Breast epithelium (tissue), 4 donors: ENCODE results near the gene ZNF385A. TPM values are rescaled to one million over a fixed set of nuclear protein-coding genes. Genes with fewer than 3 reads are reported as not detected.
A peak's percentile ranks its signal among the peaks of the same experiment; 100 is the strongest.

ENCODE experiments used
- DNase-seq, 2 donors: peaks; one replicate each; pipeline ENCODE4 v3.0.0-alpha.2; 2019; ENCODE audit warnings: low spot score in 2 of 2
- H3K27ac ChIP-seq, 2 donors: fragments of 200-600 bp; sonication (generic) in 1 of 2; one replicate each; pipeline ENCODE4 v1.5.1; 2016 to 2019; ENCODE audit warnings: mild to moderate bottlenecking in 1 of 2
- H3K27me3 ChIP-seq, 2 donors: fragments of 200-600 bp; sonication (generic) in 1 of 2; one replicate each; pipeline versions ENCODE4 v1.5.1 to v1.6.0; 2017 to 2019; ENCODE audit warnings: control low read depth in 1 of 2, mild to moderate bottlenecking in 1 of 2
- H3K36me3 ChIP-seq: fragments of 200-600 bp; one replicate; pipeline ENCODE4 v1.5.1; 2019
- H3K4me1 ChIP-seq, 2 donors: fragments of 200-600 bp; sonication (generic); one replicate each; pipeline ENCODE4 v1.5.1; 2016 to 2019; ENCODE audit warnings: control low read depth in 1 of 2
- H3K4me3 ChIP-seq, 3 donors: fragments of 200-600 bp; sonication (generic); 1 replicate in 2 of 3; 2 replicates in 1 of 3; pipeline ENCODE4 v1.5.1; 2016 to 2019; ENCODE audit warnings: mild to moderate bottlenecking in 3 of 3, moderate library complexity in 2 of 3
- H3K9me3 ChIP-seq, 2 donors: fragments of 200-600 bp; sonication (generic) in 1 of 2; one replicate each; pipeline ENCODE4 v1.5.1; 2016 to 2019; ENCODE audit warnings: control low read depth in 1 of 2
- POLR2A ChIP-seq: fragments of 450-650 bp; IDR thresholded peaks from one replicate; pipeline ENCODE4 v1.6.1; 2016; ENCODE audit warnings: antibody characterized with exemption, mild to moderate bottlenecking, moderate library complexity
- POLR2AphosphoS5 ChIP-seq, 3 donors: sonication (generic); formaldehyde crosslinking; IDR thresholded peaks; one replicate each; pipeline ENCODE4 v1.6.1; 2017; ENCODE audit warnings: antibody characterized with exemption in 3 of 3
- intact Hi-C: fragments of 100-400 bp; cut with DNase I; formaldehyde crosslinking; loops from one replicate; pipeline ENCODE4 v1.15.1; 2023; ENCODE audit warnings: low total_unique reads
- total RNA-seq, 3 donors: library from RNA; depleted of rRNA; stranded (reverse); fragments of >200 nt; gene quantifications; one replicate each; pipeline ENCODE4 v1.1.0, GENCODE V29; 2016
- TF ChIP-seq, protein P1 (sequence below), 3 donors: fragments of 450-650 bp; IDR thresholded peaks; one replicate each; pipeline ENCODE4 v1.5.1; 2016 to 2017; ENCODE audit warnings: antibody characterized with exemption in 3 of 3, mild to moderate bottlenecking in 3 of 3, moderate library complexity in 3 of 3

Gene ZNF385A
- total RNA-seq, 3 donors from 2014 or later = 8.9 to 18.4 (median 10.5) TPM

- intact Hi-C loops = no loop called here
- DNase-seq = no peak
Measured at GRCh38 chr12:54413284-54414190, 29.0 kb upstream of the ZNF385A start.

GRCh38 chr12:54412786-54413185, 28.3 kb upstream of the ZNF385A start:
- peak overlapping the region; percentile 3 to 47 (median 30) for H3K4me3 ChIP-seq
- H3K4me1 ChIP-seq = peaks cover 0 to 5% of the 10 kb centered on the region in 2 donors
- H3K27ac ChIP-seq = peak overlapping the region; percentile 50 to 82
- H3K9me3 ChIP-seq = no peaks in the 10 kb centered on the region
- no peak for TF ChIP-seq POLR2AphosphoS5 (IDR thresholded peaks at IDR 0.05)
- no peak for TF ChIP-seq POLR2A
- TF ChIP-seq, protein P1, sequence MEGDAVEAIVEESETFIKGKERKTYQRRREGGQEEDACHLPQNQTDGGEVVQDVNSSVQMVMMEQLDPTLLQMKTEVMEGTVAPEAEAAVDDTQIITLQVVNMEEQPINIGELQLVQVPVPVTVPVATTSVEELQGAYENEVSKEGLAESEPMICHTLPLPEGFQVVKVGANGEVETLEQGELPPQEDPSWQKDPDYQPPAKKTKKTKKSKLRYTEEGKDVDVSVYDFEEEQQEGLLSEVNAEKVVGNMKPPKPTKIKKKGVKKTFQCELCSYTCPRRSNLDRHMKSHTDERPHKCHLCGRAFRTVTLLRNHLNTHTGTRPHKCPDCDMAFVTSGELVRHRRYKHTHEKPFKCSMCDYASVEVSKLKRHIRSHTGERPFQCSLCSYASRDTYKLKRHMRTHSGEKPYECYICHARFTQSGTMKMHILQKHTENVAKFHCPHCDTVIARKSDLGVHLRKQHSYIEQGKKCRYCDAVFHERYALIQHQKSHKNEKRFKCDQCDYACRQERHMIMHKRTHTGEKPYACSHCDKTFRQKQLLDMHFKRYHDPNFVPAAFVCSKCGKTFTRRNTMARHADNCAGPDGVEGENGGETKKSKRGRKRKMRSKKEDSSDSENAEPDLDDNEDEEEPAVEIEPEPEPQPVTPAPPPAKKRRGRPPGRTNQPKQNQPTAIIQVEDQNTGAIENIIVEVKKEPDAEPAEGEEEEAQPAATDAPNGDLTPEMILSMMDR (IDR thresholded peaks at IDR 0.05) = no peak
- no peaks in the 10 kb centered on the region for H3K27me3 ChIP-seq
- DNase-seq = no peak
- intact Hi-C loops = loop anchor here (1.0 kb wide), 1 partner anchor 31 kb away; no protein-coding TSS in a partner anchor
- H3K36me3 ChIP-seq = no peaks in the 10 kb centered on the region

More at GRCh38 chr12:54413284-54414190, 29.0 kb upstream of the ZNF385A start:
- no peaks in the 10 kb centered on the region for H3K27me3 ChIP-seq
- no peaks in the 10 kb centered on the region for H3K9me3 ChIP-seq
- TF ChIP-seq, protein P1 (IDR thresholded peaks at IDR 0.05) = no peak
- TF ChIP-seq POLR2A (no peak), POLR2AphosphoS5 (IDR thresholded peaks at IDR 0.05) (no peak)
- H3K27ac ChIP-seq = peak overlapping the region; percentile 50 to 82
- H3K4me1 ChIP-seq = peaks cover 0 to 5% of the 10 kb centered on the region in 2 donors
- peak overlapping the region; percentile 3 to 47 (median 30) for H3K4me3 ChIP-seq
- H3K36me3 ChIP-seq = no peaks in the 10 kb centered on the region

DNA sequence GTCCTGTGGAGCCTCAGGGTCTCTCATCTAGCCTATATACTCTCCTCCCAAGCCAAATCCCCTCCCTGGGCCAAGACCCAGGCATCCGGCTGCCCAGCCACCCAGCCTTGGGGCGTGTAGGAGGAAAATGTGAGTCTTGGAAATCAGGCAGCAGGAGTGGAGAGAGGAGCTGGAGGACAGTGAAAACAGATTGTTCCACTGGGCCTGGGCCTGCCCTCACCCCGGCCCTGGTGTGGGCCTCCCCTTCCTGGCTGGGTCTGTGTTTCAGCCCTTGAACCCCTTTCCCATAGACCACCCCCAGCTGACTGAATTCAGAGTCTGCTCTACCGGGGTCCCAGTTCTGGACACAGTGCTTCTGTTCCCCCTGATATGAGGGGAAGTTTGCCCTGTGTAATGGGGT, 27.8 kb upstream of the ZNF385A start:
- H3K4me1 ChIP-seq = peaks cover 0 to 5% of the 10 kb centered on the region in 2 donors

GRCh38 chr12:54411391-54412241, 27.1 kb upstream of the ZNF385A start:
- TF ChIP-seq POLR2AphosphoS5 (IDR thresholded peaks at IDR 0.05) = peak in 1 of 3 donors; percentile 82
- TF ChIP-seq POLR2A = no peak
- TF ChIP-seq, protein P1 (IDR thresholded peaks at IDR 0.05) = no peak
- H3K36me3 ChIP-seq = no peaks in the 10 kb centered on the region
- intact Hi-C loops = loop anchor here (1.0 kb wide), 1 partner anchor 30 kb away; no protein-coding TSS in a partner anchor
- H3K9me3 ChIP-seq = no peaks in the 10 kb centered on the region
- peak overlapping the region; percentile 50 to 82 for H3K27ac ChIP-seq
- H3K27me3 ChIP-seq = no peaks in the 10 kb centered on the region
- DNase-seq = no peak
- no peak overlapping the region for H3K4me3 ChIP-seq
- peaks cover 0 to 5% of the 10 kb centered on the region in 2 donors for H3K4me1 ChIP-seq

More for the DNA sequence above, 27.8 kb upstream of the ZNF385A start:
- TF ChIP-seq, protein P1 (IDR thresholded peaks at IDR 0.05) = no peak
- TF ChIP-seq POLR2A (no peak), POLR2AphosphoS5 (IDR thresholded peaks at IDR 0.05) (no peak)
- intact Hi-C loops = loop anchor here (1.0 kb wide), 1 partner anchor 31 kb away; no protein-coding TSS in a partner anchor
- no peaks in the 10 kb centered on the region for H3K9me3 ChIP-seq
- peak overlapping the region; percentile 3 to 47 (median 30) for H3K4me3 ChIP-seq
- H3K27ac ChIP-seq = peak overlapping the region; percentile 50 to 82
- DNase-seq = no peak
- no peaks in the 10 kb centered on the region for H3K27me3 ChIP-seq
- H3K36me3 ChIP-seq = no peaks in the 10 kb centered on the region
